GM18858 (cell line): ENCODE results near the gene SLC7A8.

Experiments used
- ATAC-seq: cut with Tn5 transposase; IDR thresholded peaks from one replicate; pipeline ENCODE4 v1.9.1; 2021; ENCODE audit not compliant: unreplicated experiment

The SLC7A8 gene

GRCh38 chr14:23183158-23183470, 346 bp downstream of the SLC7A8 start:
- no peak for ATAC-seq

- ATAC-seq: no peak
Measured at GRCh38 chr14:23182372-23183157, 895 bp downstream of the SLC7A8 start.

DNA sequence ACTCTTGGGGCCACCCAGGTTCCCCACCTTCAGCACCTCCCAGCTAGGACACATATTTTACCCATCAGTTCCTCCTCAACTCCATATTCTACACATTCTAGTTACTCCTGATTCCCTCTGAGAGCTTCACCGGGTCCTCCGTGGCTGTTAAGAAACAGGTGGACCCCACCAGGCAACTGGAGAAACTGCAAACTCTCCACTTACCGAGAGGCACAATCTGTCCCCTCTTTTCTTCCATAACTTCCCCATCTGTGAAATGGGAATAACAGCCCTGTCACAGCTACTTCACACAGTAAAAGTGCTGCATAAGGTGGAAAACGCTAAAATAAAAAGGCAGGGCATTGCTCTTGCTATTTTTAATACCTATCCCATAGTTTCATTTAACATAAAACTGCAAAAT, 1.5 kb downstream of the SLC7A8 start:
- no peak for ATAC-seq

- ATAC-seq: no peak
Measured at GRCh38 chr14:23181453-23181852, 2.0 kb downstream of the SLC7A8 start.

DNA sequence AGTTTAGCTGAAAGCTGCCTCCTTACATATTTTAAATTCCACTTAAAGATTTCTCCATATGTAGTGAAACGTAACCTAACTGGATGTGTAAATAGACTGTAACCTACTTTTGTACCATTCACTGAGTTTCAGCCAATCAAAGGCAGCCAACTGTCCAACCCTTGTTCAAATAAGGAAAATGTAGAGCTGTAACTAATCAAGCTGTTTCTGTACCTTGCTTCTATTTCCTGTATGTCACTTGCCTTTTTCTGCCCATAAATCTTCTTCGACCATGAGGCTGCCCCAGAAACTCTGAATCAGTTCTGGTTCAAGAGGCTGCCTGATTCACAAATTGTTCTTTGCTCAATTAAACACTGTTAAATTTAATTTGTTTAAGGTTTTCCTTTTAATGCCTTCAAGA, 6.3 kb downstream of the SLC7A8 start:
- ATAC-seq: no peak

GRCh38 chr14:23175823-23176222, 7.6 kb downstream of the SLC7A8 start:
- ATAC-seq: no peak

DNA sequence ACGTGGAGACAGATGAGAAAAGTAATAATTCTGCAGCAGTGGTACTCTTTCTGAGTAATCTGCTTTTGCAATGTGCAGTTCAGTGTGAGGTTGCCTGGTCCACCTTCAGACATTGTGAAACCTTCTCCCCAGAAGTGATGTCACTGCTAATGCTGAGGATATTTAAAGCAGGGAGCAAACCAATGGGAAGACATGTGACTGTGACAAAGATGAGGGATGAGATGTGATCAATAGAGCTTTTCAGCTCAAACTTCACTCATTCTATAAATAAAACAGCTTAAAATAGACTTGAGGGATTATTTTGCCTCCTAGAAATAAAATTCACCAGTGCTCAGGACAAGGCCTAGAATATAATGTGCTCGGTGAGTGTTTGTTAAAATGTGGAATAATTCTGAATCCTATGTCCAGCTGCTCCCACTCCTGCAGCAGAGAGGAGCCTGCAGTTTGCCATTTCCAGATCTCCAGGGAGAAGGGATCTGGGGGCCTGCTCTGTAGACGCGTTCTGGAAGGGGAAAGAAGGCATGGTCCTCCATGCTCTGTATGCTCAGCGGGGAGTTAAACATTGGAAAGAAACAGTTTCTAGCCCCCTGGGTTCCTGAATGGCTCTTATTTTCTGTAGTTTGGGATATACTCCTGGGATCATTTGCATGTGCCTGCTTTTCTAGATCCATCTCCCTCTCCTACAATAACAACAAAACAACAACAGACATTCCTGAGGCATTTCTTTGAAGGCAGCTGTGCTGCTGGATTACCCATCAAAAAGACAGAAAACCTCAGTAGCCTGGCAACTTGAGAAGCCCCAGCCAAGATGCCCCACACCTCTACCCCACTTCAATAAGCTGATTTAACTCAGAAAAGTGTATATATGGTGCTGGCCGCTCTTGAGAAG, 8.9 kb downstream of the SLC7A8 start:
- no peak for ATAC-seq

GRCh38 chr14:23173796-23174195, 9.7 kb downstream of the SLC7A8 start:
- no peak for ATAC-seq

DNA sequence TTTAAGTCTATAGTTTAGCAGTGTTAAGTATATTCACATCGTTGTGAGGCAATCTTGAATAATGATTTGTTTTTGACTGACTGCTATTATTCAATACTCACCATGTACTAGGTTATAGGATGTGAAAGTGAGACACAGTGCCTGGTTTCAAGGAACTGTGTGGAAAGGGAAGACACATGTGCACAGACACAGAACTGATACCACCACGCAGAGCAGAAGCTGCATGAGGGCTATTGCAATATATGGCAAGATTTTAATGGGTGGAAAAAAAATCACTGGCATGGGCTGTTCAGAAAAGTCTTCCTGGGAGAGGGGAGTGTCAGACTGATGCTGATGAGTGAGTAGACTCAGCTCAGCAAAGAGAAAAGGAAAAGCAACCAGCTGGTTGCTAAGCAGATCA, 10.4 kb downstream of the SLC7A8 start:
- no peak for ATAC-seq

GRCh38 chr14:23172574-23172973, 10.9 kb downstream of the SLC7A8 start:
- no peak for ATAC-seq

- ATAC-seq: no peak
Measured at GRCh38 chr14:23172096-23172495, 11.4 kb downstream of the SLC7A8 start.

GRCh38 chr14:23171222-23171975, 12.1 kb downstream of the SLC7A8 start:
- ATAC-seq: no peak

DNA sequence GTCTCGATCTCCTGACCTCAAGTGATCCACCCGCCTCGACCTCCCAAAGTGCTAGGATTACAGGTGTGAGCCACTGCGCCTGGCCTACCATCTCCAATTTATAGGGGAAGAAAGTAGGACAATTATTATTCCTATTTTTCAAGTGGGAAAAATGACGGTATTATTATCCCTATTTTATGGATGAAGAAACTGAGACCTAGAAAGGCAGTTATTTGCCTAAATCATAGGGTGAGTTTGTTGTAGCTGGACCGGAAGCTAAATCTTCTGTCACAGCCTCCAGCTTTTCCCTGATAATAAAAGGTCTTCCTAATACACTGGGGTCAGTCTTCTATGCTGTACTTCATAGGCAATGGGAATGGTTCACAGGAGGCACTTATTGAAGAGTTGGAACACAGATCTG, 13.8 kb downstream of the SLC7A8 start:
- ATAC-seq: no peak

DNA sequence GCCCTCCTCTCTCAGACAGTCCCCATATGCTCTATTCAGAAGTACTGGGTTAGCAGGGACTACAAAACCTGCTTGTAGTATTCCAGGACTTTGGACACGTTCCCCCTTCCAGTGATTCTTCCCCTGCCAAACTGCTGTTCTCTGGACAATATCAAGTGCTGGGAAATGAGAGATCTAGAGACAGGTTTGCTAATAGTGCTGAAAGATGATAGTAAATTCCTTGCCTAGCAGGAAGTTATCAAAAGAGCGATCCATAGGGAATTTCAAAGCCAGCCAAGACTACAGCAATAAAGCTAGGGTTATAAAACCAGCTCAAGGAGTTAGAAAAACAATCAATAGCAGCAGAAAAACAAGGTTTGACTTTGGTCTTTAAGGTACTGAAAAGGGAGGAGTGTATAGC, 15.2 kb downstream of the SLC7A8 start:
- ATAC-seq: no peak

- ATAC-seq: no peak
Measured at GRCh38 chr14:23167116-23167847, 16.2 kb downstream of the SLC7A8 start.

DNA sequence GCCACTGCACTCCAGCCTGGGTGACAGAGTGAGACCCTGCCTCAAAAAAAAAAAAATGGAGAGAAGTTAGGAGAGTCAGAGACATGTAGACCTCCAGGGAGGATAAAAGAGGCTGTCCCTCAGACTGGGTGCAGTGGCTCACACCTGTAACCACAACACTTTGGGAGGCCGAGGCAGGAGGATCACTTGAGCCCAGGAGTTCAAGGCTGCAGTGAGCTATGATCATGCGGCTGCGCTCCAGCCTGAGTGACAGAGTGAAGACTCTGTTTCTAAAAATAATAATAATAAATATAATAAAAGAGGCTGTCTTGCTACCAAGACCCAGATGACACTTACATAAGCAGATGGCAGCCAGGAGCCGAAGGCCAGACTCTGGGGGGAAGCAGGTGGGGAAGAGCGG, 18.5 kb downstream of the SLC7A8 start:
- ATAC-seq: no peak

DNA sequence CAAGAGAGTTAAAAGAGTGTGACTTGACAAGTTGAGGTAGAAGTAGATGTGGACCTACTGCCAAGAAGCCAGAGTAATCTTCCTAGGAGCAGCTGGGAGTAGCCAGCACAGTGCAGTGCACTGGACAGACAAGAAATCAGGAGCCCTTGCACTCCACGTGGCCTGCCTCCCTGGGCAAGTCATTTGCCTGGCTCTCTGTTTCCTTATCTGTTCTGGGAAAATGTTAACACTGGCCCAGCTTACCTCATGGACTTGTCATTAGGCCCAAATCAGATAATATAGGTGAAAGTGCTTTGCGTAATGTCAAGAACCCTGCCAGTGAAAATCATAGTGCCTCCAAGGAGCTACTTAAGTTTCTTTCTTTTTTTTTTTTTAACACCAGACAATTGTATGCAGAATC, 19.2 kb downstream of the SLC7A8 start:
- no peak for ATAC-seq

DNA sequence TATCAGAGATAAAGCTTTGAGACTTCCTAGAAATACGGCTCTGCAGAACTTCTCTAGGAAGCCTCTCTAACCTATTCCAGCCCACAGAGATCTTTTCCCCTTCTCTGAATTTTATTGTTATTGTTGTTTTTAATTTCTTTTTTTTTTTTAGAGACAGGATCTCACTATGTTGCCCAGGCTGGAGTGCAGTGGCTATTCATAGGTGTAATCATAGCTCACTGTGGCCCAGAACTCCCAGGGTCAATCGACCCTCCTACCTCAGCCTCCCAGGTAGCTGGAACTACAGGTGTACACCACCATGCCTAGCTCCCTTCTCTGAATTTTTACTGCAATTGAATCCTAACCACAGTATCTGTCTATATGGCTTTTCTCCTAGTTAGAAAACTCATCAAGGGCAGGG, 19.6 kb downstream of the SLC7A8 start:
- no peak for ATAC-seq

DNA sequence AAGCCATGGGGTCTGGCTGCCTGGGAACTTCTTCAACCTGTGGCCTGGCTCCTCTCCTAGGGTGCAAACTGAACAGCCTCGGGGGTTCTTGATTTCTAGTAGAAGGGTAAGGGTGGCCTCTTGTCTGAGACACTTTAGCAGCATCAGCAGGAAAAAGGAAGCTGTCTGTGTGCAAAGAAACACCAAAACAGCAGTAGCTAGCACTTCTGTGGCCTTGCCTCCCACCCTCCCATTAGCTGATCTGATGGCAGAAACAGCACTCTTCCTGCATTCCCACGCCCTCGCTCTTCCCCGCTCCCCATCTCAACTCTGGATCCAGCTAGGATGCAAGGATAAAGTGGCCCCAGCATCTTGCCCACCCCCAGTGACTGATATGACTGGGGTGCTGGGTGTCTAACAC, 20.7 kb downstream of the SLC7A8 start:
- ATAC-seq: no peak

GRCh38 chr14:23162005-23162404, 21.5 kb downstream of the SLC7A8 start:
- no peak for ATAC-seq

- ATAC-seq: no peak
Measured at GRCh38 chr14:23160924-23161522, 22.4 kb downstream of the SLC7A8 start.
